Epithelial cell of esophagus (primary cell): ENCODE data around the gene IKZF2.

ENCODE experiments used
- DNase-seq: peaks from one replicate; pipeline ENCODE4 v3.0.0; 2010; ENCODE audit warnings: low read depth
- H3K4me3 ChIP-seq: 2 replicates; pipeline ENCODE4 v1.5.1; 2011; ENCODE audit warnings: mild to moderate bottlenecking, low read length, control low read depth
- TF ChIP-seq, protein P1 (sequence below): IDR thresholded peaks from 2 replicates; pipeline ENCODE4 v1.5.1; 2011; ENCODE audit warnings: low read depth, mild to moderate bottlenecking, low read length, control low read depth, inconsistent platforms; ENCODE audit not compliant: insufficient read depth; ENCODE audit errors: missing control alignments

IKZF2 gene

DNA sequence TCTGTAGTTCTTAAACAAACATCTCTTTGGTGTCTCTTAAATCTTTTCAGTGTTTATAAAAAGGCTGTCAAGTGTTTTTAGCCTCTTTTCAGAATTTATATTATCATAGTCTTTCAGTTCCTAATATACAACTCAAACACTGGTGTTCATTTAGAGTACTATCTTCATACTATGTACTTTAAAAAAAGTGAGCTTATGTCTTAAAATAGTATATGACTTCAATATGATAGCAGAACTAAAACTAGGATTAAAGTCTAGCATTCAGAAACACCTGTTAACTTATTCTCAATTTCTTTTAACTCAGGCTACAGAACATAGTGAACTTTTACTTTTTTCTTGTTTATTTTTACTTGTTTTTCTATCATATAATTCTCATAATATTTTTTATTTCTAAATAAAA lies 14.7 kb upstream of the IKZF2 start:
- no peak overlapping the region for H3K4me3 ChIP-seq
- DNase-seq, result no peak
- TF ChIP-seq, protein P1, sequence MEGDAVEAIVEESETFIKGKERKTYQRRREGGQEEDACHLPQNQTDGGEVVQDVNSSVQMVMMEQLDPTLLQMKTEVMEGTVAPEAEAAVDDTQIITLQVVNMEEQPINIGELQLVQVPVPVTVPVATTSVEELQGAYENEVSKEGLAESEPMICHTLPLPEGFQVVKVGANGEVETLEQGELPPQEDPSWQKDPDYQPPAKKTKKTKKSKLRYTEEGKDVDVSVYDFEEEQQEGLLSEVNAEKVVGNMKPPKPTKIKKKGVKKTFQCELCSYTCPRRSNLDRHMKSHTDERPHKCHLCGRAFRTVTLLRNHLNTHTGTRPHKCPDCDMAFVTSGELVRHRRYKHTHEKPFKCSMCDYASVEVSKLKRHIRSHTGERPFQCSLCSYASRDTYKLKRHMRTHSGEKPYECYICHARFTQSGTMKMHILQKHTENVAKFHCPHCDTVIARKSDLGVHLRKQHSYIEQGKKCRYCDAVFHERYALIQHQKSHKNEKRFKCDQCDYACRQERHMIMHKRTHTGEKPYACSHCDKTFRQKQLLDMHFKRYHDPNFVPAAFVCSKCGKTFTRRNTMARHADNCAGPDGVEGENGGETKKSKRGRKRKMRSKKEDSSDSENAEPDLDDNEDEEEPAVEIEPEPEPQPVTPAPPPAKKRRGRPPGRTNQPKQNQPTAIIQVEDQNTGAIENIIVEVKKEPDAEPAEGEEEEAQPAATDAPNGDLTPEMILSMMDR, result no peak

DNA sequence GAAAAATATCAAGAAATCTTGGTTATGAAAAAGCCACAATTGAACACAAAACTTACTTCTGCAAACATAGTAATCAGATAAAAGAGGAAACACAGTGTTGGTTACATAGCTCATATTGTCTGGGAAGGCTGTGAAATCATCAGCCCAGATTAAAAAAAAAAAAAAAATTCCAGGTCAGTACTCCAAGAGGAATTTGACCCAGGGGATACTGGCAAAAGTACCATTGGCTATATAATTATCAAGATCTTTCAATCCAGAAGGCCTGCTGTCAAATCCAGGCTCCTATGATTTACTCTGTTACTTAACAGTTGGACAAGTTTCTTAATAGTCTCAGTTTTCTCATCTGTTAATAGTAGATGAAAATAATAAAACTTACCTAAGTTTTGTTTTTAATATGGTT lies 12.9 kb upstream of the IKZF2 start:
- TF ChIP-seq, protein P1, result no peak
- no peak overlapping the region for H3K4me3 ChIP-seq
- DNase-seq, result no peak

DNA sequence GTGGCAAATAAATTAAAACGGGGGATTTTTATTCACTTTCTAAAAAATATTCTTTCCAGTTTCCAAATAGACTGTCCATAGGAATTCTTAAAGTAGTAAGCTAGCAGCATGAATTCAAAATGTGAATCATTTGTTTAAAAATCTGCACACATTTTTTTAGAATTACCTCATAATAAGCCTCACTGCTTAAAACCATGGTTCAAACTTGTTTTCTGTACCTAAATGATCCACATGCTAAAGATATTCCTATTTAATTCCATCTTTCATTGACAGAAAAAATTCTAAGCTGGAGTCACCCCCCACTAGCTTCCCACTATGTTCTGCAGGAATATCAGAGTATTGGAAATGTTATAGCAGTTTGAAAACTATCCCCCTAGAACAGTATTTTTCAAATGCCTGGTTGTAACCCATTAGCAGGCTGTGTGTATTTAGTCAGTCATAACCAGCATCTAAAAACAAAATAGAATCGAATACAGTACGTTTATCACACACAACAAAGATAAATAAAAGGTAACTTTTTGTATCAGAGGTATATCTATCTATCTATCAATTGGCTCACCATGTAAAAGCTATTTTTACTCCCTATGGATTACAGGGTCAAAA lies 11.2 kb upstream of the IKZF2 start:
- DNase-seq, result peak; percentile 30
- H3K4me3 ChIP-seq, result no peak overlapping the region
- TF ChIP-seq, protein P1, result no peak

DNA sequence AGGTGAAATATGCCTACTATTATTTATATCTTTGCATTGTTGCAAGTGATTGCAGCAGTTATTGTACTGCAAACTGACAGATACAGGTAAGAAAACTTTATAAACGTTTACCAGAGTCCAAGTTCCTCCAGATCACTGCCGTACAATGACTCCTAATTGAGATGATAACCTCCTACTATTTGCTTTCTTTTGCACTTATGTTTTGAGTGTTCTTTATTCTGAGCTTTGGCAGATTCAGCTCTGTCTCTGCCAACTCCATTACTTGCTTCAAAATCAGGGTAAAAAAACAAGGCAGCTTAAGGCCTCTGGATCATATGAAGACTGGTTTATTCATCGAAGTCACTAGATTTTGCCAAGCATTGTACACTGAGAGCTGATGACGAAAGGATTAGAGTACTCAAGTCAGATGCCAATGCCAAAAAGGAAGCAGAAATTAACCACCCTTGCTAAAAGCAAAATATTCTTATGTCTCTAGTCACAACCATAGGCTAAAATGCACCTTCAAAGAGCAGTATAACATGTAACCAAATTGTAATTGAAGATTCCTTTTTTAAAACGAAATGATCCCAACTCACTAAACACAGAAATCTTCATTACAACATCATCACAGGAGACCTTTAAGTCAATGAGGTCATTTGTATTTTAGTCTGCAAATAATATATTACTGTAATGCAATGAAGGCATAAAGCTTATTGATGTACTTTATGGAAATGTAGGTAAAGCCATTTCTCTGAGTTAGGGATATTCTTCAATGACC lies 10.5 kb upstream of the IKZF2 start:
- TF ChIP-seq, protein P1, result no peak
- no peak overlapping the region for H3K4me3 ChIP-seq
- DNase-seq, result peak; percentile 23

DNA sequence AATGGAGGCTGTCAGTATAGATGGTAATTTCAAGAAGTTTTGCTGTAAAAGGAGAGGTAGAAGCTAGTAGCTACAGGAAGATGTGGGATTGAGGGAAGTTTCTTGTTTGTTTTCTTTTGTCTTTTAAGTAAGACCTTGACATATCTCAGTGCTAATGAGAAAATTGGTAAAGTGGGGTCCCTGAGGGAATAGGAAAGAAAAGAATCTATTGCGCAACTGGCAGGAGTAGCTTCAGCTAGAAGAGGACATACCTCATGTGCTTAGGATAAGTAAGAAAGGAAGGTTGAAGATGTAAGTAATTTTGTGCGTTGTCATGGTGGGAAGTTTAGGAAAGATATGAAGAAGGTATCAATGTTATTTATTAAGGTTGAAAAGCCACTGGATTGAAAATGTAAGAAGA lies 8.4 kb upstream of the IKZF2 start:
- TF ChIP-seq, protein P1, result no peak
- no peak overlapping the region for H3K4me3 ChIP-seq
- DNase-seq, result no peak

DNA sequence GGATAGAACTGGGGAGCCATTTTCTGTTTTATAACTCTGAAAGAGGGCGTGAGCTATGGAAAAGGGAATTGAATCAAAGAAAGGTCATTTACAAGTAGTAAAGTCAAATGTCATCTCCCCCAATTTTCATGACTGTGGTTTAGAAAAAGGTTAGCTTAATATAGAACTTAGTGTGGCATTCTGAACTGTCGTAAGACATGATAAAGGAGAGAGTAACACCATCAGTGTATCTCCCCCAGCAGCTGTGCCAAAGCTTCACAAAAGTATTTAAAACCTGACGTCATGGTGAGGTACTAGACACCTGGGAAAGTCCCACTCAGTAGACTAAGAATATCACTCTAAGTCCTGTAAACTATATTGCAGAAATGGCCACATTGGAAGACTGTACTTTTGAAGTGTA lies 5.8 kb upstream of the IKZF2 start:
- DNase-seq, result no peak
- no peak overlapping the region for H3K4me3 ChIP-seq
- TF ChIP-seq, protein P1, result no peak

DNA sequence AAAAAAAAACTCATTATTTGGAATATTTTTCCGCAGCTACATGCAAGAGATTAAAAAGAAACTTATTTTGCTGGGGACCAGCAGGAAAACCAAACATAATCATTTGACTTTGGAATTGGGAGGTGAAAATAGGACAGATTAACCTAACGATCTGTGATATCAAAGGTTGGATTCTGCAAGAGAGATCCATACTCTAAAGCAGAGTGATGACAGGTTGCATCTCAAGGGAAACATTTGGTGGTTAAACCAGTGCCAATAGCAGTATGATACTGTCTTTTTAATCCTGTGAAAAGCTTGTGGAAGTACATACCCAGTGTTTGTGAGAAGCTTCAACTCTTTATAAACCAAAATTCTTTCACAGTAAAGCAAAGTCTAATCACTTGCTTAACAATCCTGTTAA lies 5.3 kb upstream of the IKZF2 start:
- no peak overlapping the region for H3K4me3 ChIP-seq
- no peak for DNase-seq
- TF ChIP-seq, protein P1, result no peak
